Ishikawa (cell line): ENCODE measurements around the gene CLCF1.

Experiments used
- MAX ChIP-seq: IDR thresholded peaks from 2 replicates; pipeline ENCODE4 v1.6.1; 2012
- NFIC ChIP-seq: IDR thresholded peaks from 2 replicates; pipeline ENCODE4 v1.6.1; 2012
- RAD21 ChIP-seq: IDR thresholded peaks from 2 replicates; pipeline ENCODE4 v1.6.1; 2012; ENCODE audit warnings: low read depth
- TAF1 ChIP-seq: IDR thresholded peaks from 2 replicates; pipeline ENCODE4 v1.6.1; 2012; ENCODE audit warnings: low read depth, mild to moderate bottlenecking
- TEAD4 ChIP-seq: IDR thresholded peaks from 2 replicates; pipeline ENCODE4 v1.6.1; 2012

- TF ChIP-seq TEAD4 (no peak), TAF1 (no peak), RAD21 (peak; percentile 99), NFIC (no peak), MAX (peak; percentile 41; the same call in 1 of the 2 replicates)
These were observed 16.4 kb downstream of the CLCF1 start for GRCh38 chr11:67356864-67357561.
